Type B pancreatic cell (in vitro differentiated cells): ENCODE measurements around the gene OSCP1. TPM values are rescaled to one million over a fixed set of nuclear protein-coding genes. Genes with fewer than 3 reads are reported as not detected.

Experiments
- DNase-seq: peaks from one replicate; pipeline ENCODE4 v3.0.0; 2021; ENCODE audit warnings: mixed read lengths; ENCODE audit not compliant: unreplicated experiment; ENCODE audit errors: extremely low spot score
- H3K27ac Mint-ChIP-seq: 2 replicates; pipeline ENCODE4 v1.8.0; 2021; ENCODE audit warnings: mild to moderate bottlenecking, mixed read lengths
- H3K27me3 Mint-ChIP-seq: 2 replicates; pipeline ENCODE4 v1.8.0; 2021; ENCODE audit warnings: mixed read lengths
- H3K36me3 Mint-ChIP-seq: 2 replicates; pipeline ENCODE4 v1.8.0; 2021; ENCODE audit warnings: mixed read lengths
- H3K4me1 Mint-ChIP-seq: one replicate; pipeline ENCODE4 v1.8.0; 2021; ENCODE audit warnings: mixed read lengths; ENCODE audit not compliant: unreplicated experiment
- H3K4me3 Mint-ChIP-seq: 2 replicates; pipeline ENCODE4 v1.8.0; 2021; ENCODE audit warnings: mild to moderate bottlenecking, mixed read lengths
- H3K9me3 Mint-ChIP-seq: 2 replicates; pipeline ENCODE4 v1.8.0; 2021; ENCODE audit warnings: mixed read lengths
- total RNA-seq: library from RNA; stranded (reverse); gene quantifications from 2 replicates; pipeline ENCODE4 v1.2.1, GENCODE V29; 2021; ENCODE audit warnings: low replicate concordance
- TF ChIP-seq, protein P1 (sequence below): fragments of 200-600 bp; sonication (generic); conservative IDR thresholded peaks from 2 replicates; pipeline ENCODE4 v1.5.0; 2021; ENCODE audit warnings: antibody characterized with exemption, mild to moderate bottlenecking

OSCP1 gene
- total RNA-seq, 1 donor from 2014 or later, result 15.3 TPM

GRCh38 chr1:36398370-36398977 is 51.8 kb downstream of the OSCP1 start:
- DNase-seq, result no peak
- Mint-ChIP-seq H3K9me3 (no peaks in the 10 kb centered on the region), H3K4me1 (peaks cover 28% of the 10 kb centered on the region), H3K4me3 (peak overlapping the region; percentile 98), H3K27me3 (no peaks in the 10 kb centered on the region), H3K27ac (peak overlapping the region; percentile 97), H3K36me3 (no peaks in the 10 kb centered on the region)
- TF ChIP-seq, protein P1, sequence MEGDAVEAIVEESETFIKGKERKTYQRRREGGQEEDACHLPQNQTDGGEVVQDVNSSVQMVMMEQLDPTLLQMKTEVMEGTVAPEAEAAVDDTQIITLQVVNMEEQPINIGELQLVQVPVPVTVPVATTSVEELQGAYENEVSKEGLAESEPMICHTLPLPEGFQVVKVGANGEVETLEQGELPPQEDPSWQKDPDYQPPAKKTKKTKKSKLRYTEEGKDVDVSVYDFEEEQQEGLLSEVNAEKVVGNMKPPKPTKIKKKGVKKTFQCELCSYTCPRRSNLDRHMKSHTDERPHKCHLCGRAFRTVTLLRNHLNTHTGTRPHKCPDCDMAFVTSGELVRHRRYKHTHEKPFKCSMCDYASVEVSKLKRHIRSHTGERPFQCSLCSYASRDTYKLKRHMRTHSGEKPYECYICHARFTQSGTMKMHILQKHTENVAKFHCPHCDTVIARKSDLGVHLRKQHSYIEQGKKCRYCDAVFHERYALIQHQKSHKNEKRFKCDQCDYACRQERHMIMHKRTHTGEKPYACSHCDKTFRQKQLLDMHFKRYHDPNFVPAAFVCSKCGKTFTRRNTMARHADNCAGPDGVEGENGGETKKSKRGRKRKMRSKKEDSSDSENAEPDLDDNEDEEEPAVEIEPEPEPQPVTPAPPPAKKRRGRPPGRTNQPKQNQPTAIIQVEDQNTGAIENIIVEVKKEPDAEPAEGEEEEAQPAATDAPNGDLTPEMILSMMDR, result no peak

DNA sequence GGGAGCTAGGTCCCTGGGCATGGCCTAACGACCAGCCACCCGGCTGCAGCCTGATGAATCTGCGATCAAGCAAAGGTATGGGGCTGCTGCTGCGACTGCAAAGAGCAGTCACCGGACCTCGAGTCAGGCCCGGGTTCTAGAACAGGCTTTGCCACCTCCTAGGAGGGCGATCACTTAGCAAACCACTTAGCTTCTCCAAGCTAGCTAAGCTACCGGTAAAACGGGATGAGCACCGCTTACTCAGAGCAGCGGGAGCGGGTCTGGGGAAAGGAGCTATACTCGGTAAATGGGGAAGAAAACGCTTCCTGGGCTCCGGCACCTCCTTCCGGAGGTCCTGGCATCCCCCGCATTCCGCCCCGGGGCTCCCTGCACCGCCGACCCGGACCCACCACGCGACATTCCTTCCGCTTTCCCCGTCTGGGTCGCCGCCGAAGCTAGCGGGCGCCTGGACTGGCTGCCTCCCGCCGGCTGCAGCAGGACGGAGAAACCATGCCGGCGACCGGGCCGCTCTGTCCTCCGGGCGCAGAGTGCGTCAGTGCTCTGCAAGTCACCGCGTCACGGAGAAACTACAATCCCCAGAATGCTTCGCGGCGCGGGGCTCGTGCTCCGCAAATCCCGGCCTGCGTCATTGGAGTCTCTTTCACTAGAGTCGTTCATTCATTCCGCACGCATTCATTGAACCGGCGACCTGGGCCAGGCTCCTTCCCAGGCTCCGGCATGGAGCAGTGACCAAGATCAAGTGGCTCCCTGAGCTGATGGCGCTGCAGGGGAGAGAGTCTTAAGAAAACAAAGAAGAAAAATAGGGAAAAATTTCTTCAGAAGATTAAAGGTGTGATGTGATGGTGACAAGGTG is 52.6 kb downstream of the OSCP1 start, which contains the start of gene LSM10:
Gene LSM10, minus strand, starts transcription at position 531 of the 853 bp plus-strand sequence. CDS start 3,779 bp downstream, outside the sequence.
- no peaks in the 10 kb centered on the region for H3K27me3 Mint-ChIP-seq
- DNase-seq, result peak; percentile 89
- peaks cover 27% of the 10 kb centered on the region for H3K4me1 Mint-ChIP-seq
- H3K4me3 Mint-ChIP-seq, result peak within 1 kb of the TSS; percentile 98
- H3K9me3 Mint-ChIP-seq, result no peaks in the 10 kb centered on the region
- H3K27ac Mint-ChIP-seq, result peak within 1 kb of the TSS; percentile 97
- TF ChIP-seq, protein P1, result no peak
- H3K36me3 Mint-ChIP-seq, result peaks cover 3% of the 10 kb centered on the region

DNA sequence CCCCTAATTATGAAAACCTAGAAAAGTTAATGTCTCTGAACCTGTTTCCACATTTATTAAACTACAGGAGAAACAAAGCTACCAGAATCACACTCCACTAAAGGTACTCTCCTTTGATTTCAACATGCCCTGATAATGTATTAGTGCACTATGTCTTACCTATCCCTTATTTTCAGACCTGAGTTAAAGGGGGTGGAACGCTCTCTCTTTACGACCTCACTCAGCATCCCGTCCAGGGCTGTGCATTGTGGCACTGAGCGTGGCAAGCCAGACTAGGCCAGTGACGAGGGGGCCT is 53.2 kb downstream of the OSCP1 start:
- no peaks in the 10 kb centered on the region for H3K27me3 Mint-ChIP-seq
- no peak for DNase-seq
- H3K36me3 Mint-ChIP-seq, result peaks cover 3% of the 10 kb centered on the region
- H3K4me3 Mint-ChIP-seq, result peak overlapping the region; percentile 98
- TF ChIP-seq, protein P1, result no peak
- H3K9me3 Mint-ChIP-seq, result no peaks in the 10 kb centered on the region
- H3K27ac Mint-ChIP-seq, result peak overlapping the region; percentile 97
- H3K4me1 Mint-ChIP-seq, result peaks cover 22% of the 10 kb centered on the region

GRCh38 chr1:36396359-36396758 is 53.9 kb downstream of the OSCP1 start:
- H3K27ac Mint-ChIP-seq, result no peak overlapping the region
- no peaks in the 10 kb centered on the region for H3K9me3 Mint-ChIP-seq
- TF ChIP-seq, protein P1, result no peak
- no peaks in the 10 kb centered on the region for H3K27me3 Mint-ChIP-seq
- DNase-seq, result no peak
- H3K36me3 Mint-ChIP-seq, result peaks cover 3% of the 10 kb centered on the region
- H3K4me3 Mint-ChIP-seq, result peak overlapping the region; percentile 98
- peaks cover 21% of the 10 kb centered on the region for H3K4me1 Mint-ChIP-seq

DNA sequence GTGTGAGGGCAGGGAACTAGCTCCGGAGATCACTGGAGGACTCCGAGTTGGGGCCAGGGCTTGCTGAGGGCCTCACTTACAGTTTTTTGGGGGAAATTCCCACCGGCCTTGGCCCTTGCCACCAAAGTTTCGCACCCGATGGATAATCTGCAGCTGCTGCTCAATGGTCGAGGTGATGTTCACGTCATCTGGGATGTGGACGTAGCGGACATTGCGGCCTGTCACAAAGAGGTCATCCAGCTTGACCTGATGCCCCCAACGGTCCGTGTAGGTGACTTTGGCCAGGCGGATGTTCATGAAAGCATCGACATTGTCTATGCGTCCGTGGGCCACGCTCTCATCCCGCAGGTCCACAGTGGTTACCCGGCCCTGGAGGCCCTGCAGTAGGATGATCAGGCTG is 56.6 kb downstream of the OSCP1 start:
- H3K4me3 Mint-ChIP-seq, result no peak overlapping the region
- H3K4me1 Mint-ChIP-seq, result peaks cover 11% of the 10 kb centered on the region
- no peaks in the 10 kb centered on the region for H3K27me3 Mint-ChIP-seq
- no peaks in the 10 kb centered on the region for H3K9me3 Mint-ChIP-seq
- TF ChIP-seq, protein P1, result no peak
- DNase-seq, result no peak
- peaks cover 3% of the 10 kb centered on the region for H3K36me3 Mint-ChIP-seq
- H3K27ac Mint-ChIP-seq, result no peak overlapping the region
